T-helper 17 cell (primary cell): Measurements from ENCODE around the gene FOSL2. TPM values are rescaled to one million over a fixed set of nuclear protein-coding genes. Genes with fewer than 3 reads are reported as not detected.

Experiments used
- ATAC-seq: fragments of 150-1000 bp; cut with Tn5 transposase; 2 replicates; pipeline ENCODE4 v1.10.0; 2021; ENCODE audit warnings: mild to moderate bottlenecking, moderate library complexity
- DNase-seq, 3 donors: peaks; one replicate each; pipeline versions ENCODE4 v3.0.0 to v3.0.0-alpha.2; 2020 to 2021
- H3K9me3 ChIP-seq: one replicate; pipeline ENCODE4 v1.7.0; 2013; ENCODE audit warnings: low read length, mild to moderate bottlenecking; ENCODE audit not compliant: control insufficient read depth, poor library complexity, severe bottlenecking
- H3K27ac Mint-ChIP-seq: one replicate; pipeline ENCODE4 v1.8.0; 2022; ENCODE audit warnings: mild to moderate bottlenecking, moderate library complexity, mixed read lengths
- H3K27me3 Mint-ChIP-seq: one replicate; pipeline ENCODE4 v1.8.0; 2022; ENCODE audit warnings: mixed read lengths
- H3K36me3 Mint-ChIP-seq: one replicate; pipeline ENCODE4 v1.8.0; 2022; ENCODE audit warnings: low read depth, mixed read lengths
- H3K4me1 Mint-ChIP-seq: one replicate; pipeline ENCODE4 v1.8.0; 2022; ENCODE audit warnings: mild to moderate bottlenecking, mixed read lengths
- H3K4me3 Mint-ChIP-seq: one replicate; pipeline ENCODE4 v1.8.0; 2022; ENCODE audit warnings: mild to moderate bottlenecking, moderate library complexity, mixed read lengths
- total RNA-seq, 4 donors: library from RNA in 2 of 4; stranded (reverse) in 2 of 4; gene quantifications; one replicate each; pipeline ENCODE4 v1.2.3 and lab custom pipeline; 2022 to 2026

FOSL2 gene
- total RNA-seq, 2 donors from 2014 or later = 114 to 153 TPM

GRCh38 chr2:28422908-28423741 is 30.5 kb downstream of the FOSL2 start:
- ATAC-seq (no peak), DNase-seq (no peak)
- no peaks in the 10 kb centered on the region for H3K9me3 ChIP-seq
- Mint-ChIP-seq H3K4me1 (peaks cover 34% of the 10 kb centered on the region), H3K27ac (peak overlapping the region; percentile 96), H3K4me3 (peak overlapping the region; percentile 85), H3K27me3 (no peaks in the 10 kb centered on the region), H3K36me3 (peaks cover 3% of the 10 kb centered on the region)

- no peak for DNase-seq
- Mint-ChIP-seq H3K4me3 (peak overlapping the region; percentile 85), H3K4me1 (peaks cover 34% of the 10 kb centered on the region), H3K27me3 (no peaks in the 10 kb centered on the region), H3K36me3 (peaks cover 3% of the 10 kb centered on the region), H3K27ac (peak overlapping the region; percentile 96)
- no peaks in the 10 kb centered on the region for H3K9me3 ChIP-seq
- peak; percentile 80 for ATAC-seq
Measured at GRCh38 chr2:28423856-28424605, 31.4 kb downstream of the FOSL2 start.

DNA sequence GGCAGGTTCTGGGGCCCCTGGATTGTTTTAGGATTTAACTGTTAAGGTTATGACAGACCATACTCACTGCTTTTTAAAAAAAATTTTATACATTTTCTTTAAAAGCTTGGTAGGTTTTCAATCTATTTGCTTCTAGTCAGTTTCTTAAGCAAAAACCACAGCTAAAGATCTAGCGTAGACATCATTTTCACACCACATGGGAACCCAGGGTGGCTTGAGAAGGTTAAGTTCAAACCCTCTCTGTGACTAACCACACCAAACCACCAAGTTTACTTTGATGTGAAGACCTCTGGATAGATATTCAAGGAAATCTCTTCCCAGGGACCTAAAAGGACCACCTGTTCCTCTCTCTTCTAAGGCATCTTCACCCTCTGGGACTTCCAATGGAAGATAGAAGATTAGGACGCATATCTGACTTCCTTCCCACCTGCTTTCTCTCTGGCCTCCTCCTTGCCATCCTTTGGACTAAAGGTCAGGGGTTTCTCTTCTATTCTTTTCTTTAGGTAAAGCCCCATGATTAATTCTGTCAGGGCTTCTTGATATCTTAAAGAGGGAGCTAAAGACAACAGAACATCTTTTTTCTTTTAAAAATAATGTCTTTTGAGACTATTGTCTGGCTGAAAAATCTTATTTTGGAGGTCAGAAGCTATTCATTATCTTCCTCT is 32.3 kb downstream of the FOSL2 start:
- H3K9me3 ChIP-seq = no peaks in the 10 kb centered on the region
- peaks cover 3% of the 10 kb centered on the region for H3K36me3 Mint-ChIP-seq
- peaks cover 33% of the 10 kb centered on the region for H3K4me1 Mint-ChIP-seq
- DNase-seq (no peak), ATAC-seq (peak; percentile 39)
- peak overlapping the region; percentile 96 for H3K27ac Mint-ChIP-seq
- peak overlapping the region; percentile 31 for H3K4me3 Mint-ChIP-seq
- no peaks in the 10 kb centered on the region for H3K27me3 Mint-ChIP-seq

DNA sequence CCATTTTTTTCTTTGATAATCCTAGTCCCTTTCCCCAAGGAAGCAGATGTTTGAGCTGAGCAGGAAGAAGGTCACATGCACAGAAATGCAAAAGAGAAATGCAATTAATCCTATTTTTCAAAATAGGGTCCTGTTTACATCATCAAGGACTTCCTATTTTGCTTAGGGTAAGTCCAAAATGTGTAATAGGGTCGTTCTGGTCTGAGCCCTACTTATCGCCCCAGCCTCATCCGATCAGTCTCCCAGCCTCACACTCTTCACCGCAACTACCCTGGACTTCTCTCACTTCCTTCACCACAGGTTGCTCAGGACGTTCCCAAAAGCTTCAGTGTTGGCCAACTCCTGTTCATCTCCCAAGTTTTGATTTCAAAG is 32.8 kb downstream of the FOSL2 start:
- H3K4me3 Mint-ChIP-seq = no peak overlapping the region
- peak overlapping the region; percentile 86 for H3K27ac Mint-ChIP-seq
- H3K9me3 ChIP-seq = no peaks in the 10 kb centered on the region
- DNase-seq (no peak), ATAC-seq (no peak)
- H3K36me3 Mint-ChIP-seq = peaks cover 3% of the 10 kb centered on the region
- H3K4me1 Mint-ChIP-seq = peaks cover 33% of the 10 kb centered on the region
- no peaks in the 10 kb centered on the region for H3K27me3 Mint-ChIP-seq

GRCh38 chr2:28427741-28428415 is 35.2 kb downstream of the FOSL2 start:
- no peak for DNase-seq
- H3K27me3 Mint-ChIP-seq = no peaks in the 10 kb centered on the region
- H3K4me1 Mint-ChIP-seq = peaks cover 41% of the 10 kb centered on the region
- H3K9me3 ChIP-seq = no peaks in the 10 kb centered on the region
- no peak for ATAC-seq
- H3K27ac Mint-ChIP-seq = no peak overlapping the region
- H3K36me3 Mint-ChIP-seq = peaks cover 3% of the 10 kb centered on the region
- no peak overlapping the region for H3K4me3 Mint-ChIP-seq

DNA sequence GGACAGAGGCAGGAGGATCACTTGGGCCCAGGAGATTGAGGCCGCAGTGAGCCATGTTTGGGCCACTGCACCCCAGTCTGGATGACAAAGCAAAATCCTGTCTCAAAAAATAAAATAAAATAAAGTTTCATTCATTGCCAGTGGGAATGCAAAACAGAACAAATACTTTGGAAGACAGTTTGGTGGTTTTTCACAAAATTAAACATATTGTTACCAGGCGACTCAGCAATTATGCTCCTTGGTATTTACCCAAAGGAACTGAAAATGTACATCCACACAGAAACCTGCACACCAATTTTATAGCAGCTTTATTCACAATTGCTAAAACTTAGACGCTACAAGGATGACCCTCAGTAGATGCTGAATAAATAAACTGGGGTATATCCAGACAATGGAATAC is 35.8 kb downstream of the FOSL2 start:
- no peaks in the 10 kb centered on the region for H3K9me3 ChIP-seq
- no peaks in the 10 kb centered on the region for H3K27me3 Mint-ChIP-seq
- DNase-seq = no peak
- ATAC-seq = no peak
- H3K27ac Mint-ChIP-seq = no peak overlapping the region
- H3K4me3 Mint-ChIP-seq = no peak overlapping the region
- peaks cover 35% of the 10 kb centered on the region for H3K4me1 Mint-ChIP-seq
- peaks cover 3% of the 10 kb centered on the region for H3K36me3 Mint-ChIP-seq

GRCh38 chr2:28429636-28430376 is 37.1 kb downstream of the FOSL2 start:
- H3K4me1 Mint-ChIP-seq = peaks cover 26% of the 10 kb centered on the region

GRCh38 chr2:28430377-28430765 is 37.7 kb downstream of the FOSL2 start:
- no peaks in the 10 kb centered on the region for H3K9me3 ChIP-seq
- peaks cover 2% of the 10 kb centered on the region for H3K36me3 Mint-ChIP-seq
- DNase-seq (no peak), ATAC-seq (peak; percentile 28)
- no peaks in the 10 kb centered on the region for H3K27me3 Mint-ChIP-seq
- H3K4me3 Mint-ChIP-seq = no peak overlapping the region
- H3K27ac Mint-ChIP-seq = peak overlapping the region; percentile 88
- H3K4me1 Mint-ChIP-seq = peaks cover 23% of the 10 kb centered on the region

More at GRCh38 chr2:28429636-28430376, 37.1 kb downstream of the FOSL2 start:
- DNase-seq (no peak), ATAC-seq (no peak)
- H3K27ac Mint-ChIP-seq = no peak overlapping the region
- no peaks in the 10 kb centered on the region for H3K27me3 Mint-ChIP-seq
- no peaks in the 10 kb centered on the region for H3K9me3 ChIP-seq
- H3K4me3 Mint-ChIP-seq = no peak overlapping the region
- H3K36me3 Mint-ChIP-seq = peaks cover under 1% of the 10 kb centered on the region

DNA sequence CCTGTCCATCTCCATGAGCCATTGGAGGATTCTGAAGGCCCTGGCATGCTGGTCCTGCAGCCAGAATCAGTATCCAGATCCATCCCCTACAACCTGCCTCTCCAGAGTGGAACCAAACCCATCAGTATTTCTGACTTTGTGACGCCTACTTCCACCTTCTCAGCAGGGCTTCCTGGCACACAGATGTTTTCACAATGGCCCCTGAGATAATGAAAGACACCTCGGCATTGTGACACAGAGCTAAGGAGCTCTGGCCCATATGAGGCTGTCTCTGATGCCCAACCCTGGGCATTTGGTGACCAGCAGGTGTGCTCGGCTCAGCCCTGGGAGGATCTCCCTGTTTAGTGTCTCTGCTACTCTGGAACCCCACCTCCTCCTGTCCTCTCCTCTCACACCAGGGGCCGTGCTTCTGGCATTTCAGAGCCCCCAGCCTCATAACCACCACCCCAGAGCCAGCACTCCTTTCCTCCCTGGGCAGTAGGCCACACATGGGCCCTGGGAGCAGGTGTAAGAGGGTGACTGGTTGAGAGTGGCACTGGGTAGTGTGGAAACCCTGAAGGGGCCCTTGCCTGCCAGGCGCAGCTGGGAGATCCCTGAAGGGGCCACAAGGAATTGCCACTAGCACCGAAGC is 38.2 kb downstream of the FOSL2 start:
- H3K27ac Mint-ChIP-seq = peak overlapping the region; percentile 88
- no peaks in the 10 kb centered on the region for H3K9me3 ChIP-seq
- H3K4me3 Mint-ChIP-seq = no peak overlapping the region
- DNase-seq (no peak), ATAC-seq (no peak)
- H3K36me3 Mint-ChIP-seq = peaks cover 2% of the 10 kb centered on the region
- no peaks in the 10 kb centered on the region for H3K27me3 Mint-ChIP-seq
- H3K4me1 Mint-ChIP-seq = peaks cover 20% of the 10 kb centered on the region

DNA sequence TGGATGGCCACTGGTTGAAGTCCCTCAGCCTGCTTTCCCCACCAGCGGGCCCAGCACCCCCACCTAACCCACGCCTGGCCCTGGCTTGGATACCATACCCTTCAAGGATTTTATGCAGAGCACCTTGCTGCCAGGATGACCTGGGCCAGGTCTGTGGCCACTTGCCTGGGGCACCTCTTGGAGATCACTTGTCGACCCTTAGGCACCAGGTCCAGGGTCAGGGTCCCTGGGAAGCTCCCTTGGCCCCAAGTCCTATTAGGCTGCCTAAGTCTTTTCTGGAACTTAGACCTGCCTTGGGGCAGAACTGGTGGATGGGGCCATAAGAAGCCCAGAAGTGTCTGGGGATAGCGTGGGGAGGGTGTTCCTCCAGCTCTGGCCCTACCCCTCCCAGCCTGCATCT is 39.1 kb downstream of the FOSL2 start:
- Mint-ChIP-seq H3K4me3 (peak overlapping the region; percentile 43), H3K36me3 (peaks cover 2% of the 10 kb centered on the region), H3K27ac (peak overlapping the region; percentile 88), H3K27me3 (no peaks in the 10 kb centered on the region), H3K4me1 (peaks cover 15% of the 10 kb centered on the region)
- ATAC-seq = no peak
- no peak for DNase-seq
- H3K9me3 ChIP-seq = no peaks in the 10 kb centered on the region

DNA sequence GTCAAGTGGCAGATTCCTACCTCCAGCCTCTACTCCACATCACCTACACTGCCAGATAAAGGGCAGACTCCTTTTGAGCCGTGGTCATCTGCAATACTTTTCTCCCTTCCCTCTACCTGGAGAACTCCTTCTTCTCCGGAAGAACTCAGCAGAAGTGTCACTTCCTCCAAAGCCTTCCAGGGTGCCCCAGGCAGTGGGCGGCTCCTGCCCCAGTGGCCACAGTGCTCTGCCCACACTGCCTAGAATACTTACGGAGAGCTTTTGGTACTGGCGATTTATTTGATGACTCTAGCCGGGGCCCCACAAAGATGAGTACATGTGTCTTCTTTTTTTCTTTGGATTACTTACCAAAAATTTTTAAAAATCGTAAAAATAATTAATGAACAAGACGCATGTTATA is 39.7 kb downstream of the FOSL2 start:
- H3K36me3 Mint-ChIP-seq = peaks cover 2% of the 10 kb centered on the region
- H3K4me1 Mint-ChIP-seq = peaks cover 15% of the 10 kb centered on the region
- no peak overlapping the region for H3K4me3 Mint-ChIP-seq
- H3K9me3 ChIP-seq = no peaks in the 10 kb centered on the region
- DNase-seq (no peak), ATAC-seq (no peak)
- no peak overlapping the region for H3K27ac Mint-ChIP-seq
- no peaks in the 10 kb centered on the region for H3K27me3 Mint-ChIP-seq

DNA sequence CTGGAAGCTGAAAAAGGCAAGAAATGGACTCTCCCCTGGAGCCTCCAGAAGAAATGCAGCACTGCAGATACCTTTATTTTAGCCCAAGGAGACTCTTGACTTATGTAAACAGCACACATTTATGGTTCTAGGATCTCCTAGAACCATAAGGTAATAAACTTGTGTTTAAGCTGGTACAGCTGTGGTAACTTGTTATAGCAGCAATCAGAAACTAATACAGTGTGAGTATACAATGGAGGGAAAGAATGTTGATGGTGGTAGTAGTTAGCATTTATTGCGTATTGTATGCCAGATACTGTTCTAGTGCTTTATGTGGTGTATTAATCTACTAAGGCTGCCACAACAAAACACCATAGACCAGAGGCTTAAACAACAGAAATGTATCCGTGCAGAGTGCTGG is 40.6 kb downstream of the FOSL2 start:
- no peaks in the 10 kb centered on the region for H3K27me3 Mint-ChIP-seq
- ATAC-seq (no peak), DNase-seq (no peak)
- peaks cover 2% of the 10 kb centered on the region for H3K36me3 Mint-ChIP-seq
- no peaks in the 10 kb centered on the region for H3K9me3 ChIP-seq
- peaks cover 15% of the 10 kb centered on the region for H3K4me1 Mint-ChIP-seq
- no peak overlapping the region for H3K4me3 Mint-ChIP-seq
- H3K27ac Mint-ChIP-seq = no peak overlapping the region
